Activated T-cell treated with anti-CD3 and anti-CD28 coated beads, Interleukin-2, amount 50 U/mL, for 4 hours (primary cell): ENCODE measurements around the gene SYNRG. TPM values are rescaled to one million over a fixed set of nuclear protein-coding genes. Genes with fewer than 3 reads are reported as not detected.
"Not testable (repeated sequence)": the region's sequence is repeated elsewhere in the genome, so short reads cannot be mapped to it uniquely, and the experiment has no call there.

Experiments
- ATAC-seq, 2 donors: fragments of 200-7000 bp; cut with Tn5 transposase; one replicate each; pipeline ENCODE4 v1.10.0; 2021
- DNase-seq: peaks from one replicate; pipeline ENCODE4 v3.0.0-alpha.2; 2020
- H3K27me3 Mint-ChIP-seq: one replicate; pipeline ENCODE4 v1.8.0; 2021; ENCODE audit warnings: low read depth, mixed read lengths
- H3K36me3 Mint-ChIP-seq: one replicate; pipeline ENCODE4 v1.8.0; 2022; ENCODE audit warnings: mixed read lengths; ENCODE audit not compliant: insufficient read depth
- H3K4me1 Mint-ChIP-seq: one replicate; pipeline ENCODE4 v1.8.0; 2021; ENCODE audit warnings: low read depth, mixed read lengths
- H3K4me3 Mint-ChIP-seq: one replicate; pipeline ENCODE4 v1.8.0; 2021; ENCODE audit warnings: mild to moderate bottlenecking, moderate library complexity, mixed read lengths
- H3K9me3 Mint-ChIP-seq: one replicate; pipeline ENCODE4 v1.8.0; 2021; ENCODE audit warnings: mixed read lengths
- total RNA-seq, 3 donors: library from RNA; stranded (reverse); gene quantifications; one replicate each; pipeline ENCODE4 v1.2.1, GENCODE V29; 2021

The SYNRG gene, protein sequence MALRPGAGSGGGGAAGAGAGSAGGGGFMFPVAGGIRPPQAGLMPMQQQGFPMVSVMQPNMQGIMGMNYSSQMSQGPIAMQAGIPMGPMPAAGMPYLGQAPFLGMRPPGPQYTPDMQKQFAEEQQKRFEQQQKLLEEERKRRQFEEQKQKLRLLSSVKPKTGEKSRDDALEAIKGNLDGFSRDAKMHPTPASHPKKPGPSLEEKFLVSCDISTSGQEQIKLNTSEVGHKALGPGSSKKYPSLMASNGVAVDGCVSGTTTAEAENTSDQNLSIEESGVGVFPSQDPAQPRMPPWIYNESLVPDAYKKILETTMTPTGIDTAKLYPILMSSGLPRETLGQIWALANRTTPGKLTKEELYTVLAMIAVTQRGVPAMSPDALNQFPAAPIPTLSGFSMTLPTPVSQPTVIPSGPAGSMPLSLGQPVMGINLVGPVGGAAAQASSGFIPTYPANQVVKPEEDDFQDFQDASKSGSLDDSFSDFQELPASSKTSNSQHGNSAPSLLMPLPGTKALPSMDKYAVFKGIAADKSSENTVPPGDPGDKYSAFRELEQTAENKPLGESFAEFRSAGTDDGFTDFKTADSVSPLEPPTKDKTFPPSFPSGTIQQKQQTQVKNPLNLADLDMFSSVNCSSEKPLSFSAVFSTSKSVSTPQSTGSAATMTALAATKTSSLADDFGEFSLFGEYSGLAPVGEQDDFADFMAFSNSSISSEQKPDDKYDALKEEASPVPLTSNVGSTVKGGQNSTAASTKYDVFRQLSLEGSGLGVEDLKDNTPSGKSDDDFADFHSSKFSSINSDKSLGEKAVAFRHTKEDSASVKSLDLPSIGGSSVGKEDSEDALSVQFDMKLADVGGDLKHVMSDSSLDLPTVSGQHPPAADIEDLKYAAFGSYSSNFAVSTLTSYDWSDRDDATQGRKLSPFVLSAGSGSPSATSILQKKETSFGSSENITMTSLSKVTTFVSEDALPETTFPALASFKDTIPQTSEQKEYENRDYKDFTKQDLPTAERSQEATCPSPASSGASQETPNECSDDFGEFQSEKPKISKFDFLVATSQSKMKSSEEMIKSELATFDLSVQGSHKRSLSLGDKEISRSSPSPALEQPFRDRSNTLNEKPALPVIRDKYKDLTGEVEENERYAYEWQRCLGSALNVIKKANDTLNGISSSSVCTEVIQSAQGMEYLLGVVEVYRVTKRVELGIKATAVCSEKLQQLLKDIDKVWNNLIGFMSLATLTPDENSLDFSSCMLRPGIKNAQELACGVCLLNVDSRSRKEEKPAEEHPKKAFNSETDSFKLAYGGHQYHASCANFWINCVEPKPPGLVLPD (N-terminal part only)
- total RNA-seq = 10 to 100 TPM; 34.9 to 42.5 (median 36.7) TPM

DNA sequence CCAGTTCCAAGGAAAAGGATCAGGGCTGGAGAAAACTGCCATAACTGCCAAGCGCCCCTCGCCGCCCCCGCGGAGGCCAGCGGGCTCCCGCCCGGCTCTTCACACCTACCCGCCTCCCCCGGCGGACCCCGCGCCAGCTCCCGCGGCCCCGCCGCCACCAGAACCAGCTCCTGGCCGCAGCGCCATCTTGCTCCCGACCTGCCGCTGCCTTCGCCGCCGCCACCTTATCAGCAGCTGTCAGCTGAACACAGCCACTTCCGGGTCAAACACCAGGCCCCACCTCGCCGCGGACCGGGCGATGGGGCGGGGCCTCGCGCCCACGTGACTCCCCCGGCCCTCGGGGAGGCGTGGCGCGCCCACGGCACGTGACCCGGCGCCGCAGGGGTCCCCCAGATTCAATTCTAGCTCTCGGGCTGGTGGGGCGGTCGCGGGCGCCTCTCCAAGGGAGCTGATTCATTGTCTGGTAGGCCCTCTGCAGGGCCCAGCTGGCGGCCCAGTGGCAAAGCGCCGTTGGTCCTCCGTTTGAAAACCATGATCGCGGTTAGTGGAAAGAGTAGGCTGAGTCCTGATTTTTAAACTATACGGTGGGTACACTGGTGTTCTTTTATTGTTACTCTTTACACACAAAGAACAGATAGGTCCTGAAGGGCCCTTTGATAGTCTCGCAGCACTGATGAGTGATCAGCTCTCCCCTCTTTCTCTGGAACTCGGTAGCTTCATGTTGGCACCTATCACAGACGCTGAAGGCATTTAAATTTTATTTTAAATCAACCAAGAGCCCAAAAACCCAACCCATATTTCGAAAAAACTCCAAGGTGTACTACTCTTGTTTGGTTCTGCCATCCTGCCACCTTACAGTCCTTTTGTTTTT, at the start of gene SYNRG:
SYNRG (minus strand) TSS at position 249 of the 871 bp plus-strand sequence; CDS start at position 186, 63 bp downstream.
- peaks cover 38% of the 10 kb centered on the region for H3K4me1 Mint-ChIP-seq
- peak within 1 kb of the TSS; percentile 91 for H3K4me3 Mint-ChIP-seq
- DNase-seq (peak; percentile 94), ATAC-seq (peak; percentile 91)
- H3K27me3 Mint-ChIP-seq = no peaks in the 10 kb centered on the region
- no peaks in the 10 kb centered on the region for H3K9me3 Mint-ChIP-seq
- peaks cover 15% of the 10 kb centered on the region for H3K36me3 Mint-ChIP-seq

DNA sequence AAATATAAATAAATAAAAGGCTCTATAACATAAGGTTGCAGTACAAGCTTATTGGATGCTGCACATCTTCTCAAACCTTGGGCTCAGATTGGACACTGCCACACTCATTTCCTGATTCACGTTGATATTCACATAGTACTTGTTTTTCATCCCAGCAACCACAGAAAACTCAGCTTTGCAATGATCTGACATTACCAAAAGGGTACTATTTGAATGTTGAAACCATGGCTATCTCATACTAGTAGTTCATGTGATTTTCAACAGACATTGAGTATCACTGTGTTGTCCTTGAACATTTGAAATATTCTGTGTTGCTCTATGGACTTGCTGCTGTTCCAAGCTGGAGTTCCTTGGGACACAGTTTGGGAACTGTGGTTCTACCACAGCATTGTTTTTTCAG, 48.0 kb upstream of the SYNRG start:
- ATAC-seq = no peak
- H3K9me3 Mint-ChIP-seq = no peaks in the 10 kb centered on the region
- no peak overlapping the region for H3K4me3 Mint-ChIP-seq
- no peaks in the 10 kb centered on the region for H3K36me3 Mint-ChIP-seq
- H3K27me3 Mint-ChIP-seq = peaks cover 11% of the 10 kb centered on the region
- no peaks in the 10 kb centered on the region for H3K4me1 Mint-ChIP-seq
- no peak for DNase-seq

DNA sequence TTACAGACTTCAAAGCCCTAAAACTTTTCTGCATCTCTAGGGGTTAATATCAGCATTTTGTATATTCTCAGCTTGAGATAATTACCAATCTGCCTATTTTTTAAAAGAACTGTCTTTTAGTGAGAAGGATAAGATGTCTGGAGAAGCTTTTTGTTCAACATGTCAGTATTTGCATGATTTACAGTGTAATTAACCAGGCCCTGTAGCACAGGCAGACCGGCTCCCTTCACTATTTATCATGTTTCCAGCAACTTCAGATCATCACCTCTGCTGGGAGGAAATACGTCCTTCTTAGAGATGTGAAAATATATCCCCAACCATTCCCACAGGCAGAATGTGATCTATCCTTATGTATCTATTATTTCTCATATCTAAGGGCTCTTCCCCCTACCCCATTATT, 42.6 kb upstream of the SYNRG start:
- DNase-seq (no peak), ATAC-seq (no peak)
- no peak overlapping the region for H3K4me3 Mint-ChIP-seq
- peaks cover 43% of the 10 kb centered on the region for H3K27me3 Mint-ChIP-seq
- no peaks in the 10 kb centered on the region for H3K4me1 Mint-ChIP-seq
- H3K36me3 Mint-ChIP-seq = no peaks in the 10 kb centered on the region
- H3K9me3 Mint-ChIP-seq = no peaks in the 10 kb centered on the region

DNA sequence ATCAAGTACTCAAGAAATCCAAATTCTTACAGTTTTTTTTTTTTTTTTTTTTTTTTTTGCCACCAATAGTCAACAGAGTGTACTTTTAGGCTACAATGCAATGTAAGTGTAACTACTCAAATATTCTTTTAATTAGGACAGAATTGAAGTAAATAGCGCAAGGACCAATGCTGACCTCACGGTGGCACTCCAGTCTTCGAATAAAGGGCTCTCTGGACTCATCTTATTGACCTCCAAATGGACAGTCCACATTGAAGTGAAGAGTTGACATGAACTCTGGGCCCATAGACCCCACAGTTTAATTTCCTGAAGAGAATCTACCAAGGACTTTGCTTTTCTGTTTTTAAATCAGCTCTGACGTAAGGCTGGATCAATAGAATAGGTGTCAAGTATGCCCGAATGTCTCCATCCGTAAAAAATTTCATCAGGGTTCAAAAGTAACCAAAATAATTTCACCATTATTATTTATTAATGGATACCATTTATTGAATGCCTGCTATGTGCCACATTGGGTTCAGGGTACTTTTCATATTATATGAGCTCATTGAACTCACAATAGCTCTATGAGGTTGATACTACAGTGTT, 41.3 kb upstream of the SYNRG start:
- H3K4me1 Mint-ChIP-seq = no peaks in the 10 kb centered on the region
- ATAC-seq = no peak
- H3K36me3 Mint-ChIP-seq = no peaks in the 10 kb centered on the region
- H3K4me3 Mint-ChIP-seq = no peak overlapping the region
- no peak for DNase-seq
- H3K27me3 Mint-ChIP-seq = peaks cover 56% of the 10 kb centered on the region
- H3K9me3 Mint-ChIP-seq = no peaks in the 10 kb centered on the region

DNA sequence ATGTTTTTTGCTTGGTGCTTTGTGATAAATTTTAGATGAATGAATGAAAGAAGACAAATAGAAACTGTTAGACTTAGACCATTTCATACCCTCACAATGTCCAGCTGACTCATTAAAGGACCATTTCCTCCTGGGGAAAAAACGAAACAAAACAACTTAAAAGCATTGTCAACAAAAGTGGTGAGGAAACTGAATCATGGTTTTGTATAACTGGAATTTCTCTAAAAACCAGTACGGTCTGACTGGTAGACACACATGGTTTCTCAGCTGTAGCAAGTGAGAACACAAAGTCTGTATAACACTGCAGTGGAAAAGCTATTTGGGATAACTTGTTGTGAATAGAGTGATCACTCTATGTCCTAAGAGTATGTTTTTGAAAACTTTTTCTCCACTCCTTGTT, 39.3 kb upstream of the SYNRG start:
- Mint-ChIP-seq H3K9me3 (no peaks in the 10 kb centered on the region), H3K27me3 (peaks cover 68% of the 10 kb centered on the region), H3K4me3 (no peak overlapping the region), H3K36me3 (no peaks in the 10 kb centered on the region), H3K4me1 (peaks cover 5% of the 10 kb centered on the region)
- ATAC-seq = no peak
- no peak for DNase-seq

DNA sequence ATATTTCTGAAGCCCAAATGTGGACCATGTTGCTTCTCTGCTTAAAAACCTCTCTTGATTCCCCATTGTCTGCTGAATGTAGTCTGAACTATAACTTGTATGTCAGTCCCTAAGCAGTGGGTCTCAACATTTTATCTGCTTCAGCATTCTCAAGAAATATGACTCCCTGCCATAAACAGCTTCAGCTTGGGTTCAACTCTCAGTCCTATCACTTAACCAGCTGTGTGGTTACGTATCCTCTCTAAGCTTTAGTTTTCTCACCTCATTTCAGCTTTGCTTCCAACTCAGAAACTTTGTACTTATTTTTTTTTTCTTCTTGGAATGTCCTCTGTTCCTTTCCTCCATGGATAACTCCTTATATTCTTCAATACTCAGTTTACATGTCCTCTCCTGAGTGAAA, 38.6 kb upstream of the SYNRG start:
- H3K4me3 Mint-ChIP-seq = no peak overlapping the region
- no peaks in the 10 kb centered on the region for H3K9me3 Mint-ChIP-seq
- H3K27me3 Mint-ChIP-seq = peaks cover 66% of the 10 kb centered on the region
- ATAC-seq = no peak
- no peak for DNase-seq
- H3K36me3 Mint-ChIP-seq = no peaks in the 10 kb centered on the region
- peaks cover 8% of the 10 kb centered on the region for H3K4me1 Mint-ChIP-seq

DNA sequence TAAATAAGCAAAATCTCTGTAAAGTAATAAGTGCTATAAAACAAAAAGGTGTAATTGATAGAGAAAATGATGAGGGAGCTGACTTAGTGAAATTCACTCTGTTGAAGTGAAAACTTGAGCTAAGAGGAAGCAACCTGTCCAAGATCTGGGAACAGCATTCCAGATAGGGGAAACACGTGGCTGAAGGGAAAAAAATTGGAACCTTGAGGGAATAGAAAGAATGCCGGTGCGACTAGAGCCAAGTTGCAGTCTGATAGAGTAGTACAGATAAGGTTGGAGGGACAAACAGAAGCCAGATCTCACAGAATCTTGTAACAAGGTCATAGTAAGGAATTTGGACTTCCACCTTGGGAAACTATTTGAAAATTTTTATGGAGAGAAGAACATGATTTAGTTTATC, 34.7 kb upstream of the SYNRG start:
- peaks cover 15% of the 10 kb centered on the region for H3K36me3 Mint-ChIP-seq
- ATAC-seq (no peak), DNase-seq (no peak)
- no peaks in the 10 kb centered on the region for H3K9me3 Mint-ChIP-seq
- H3K4me3 Mint-ChIP-seq = peak overlapping the region; percentile 98
- H3K4me1 Mint-ChIP-seq = peaks cover 33% of the 10 kb centered on the region
- peaks cover 40% of the 10 kb centered on the region for H3K27me3 Mint-ChIP-seq

DNA sequence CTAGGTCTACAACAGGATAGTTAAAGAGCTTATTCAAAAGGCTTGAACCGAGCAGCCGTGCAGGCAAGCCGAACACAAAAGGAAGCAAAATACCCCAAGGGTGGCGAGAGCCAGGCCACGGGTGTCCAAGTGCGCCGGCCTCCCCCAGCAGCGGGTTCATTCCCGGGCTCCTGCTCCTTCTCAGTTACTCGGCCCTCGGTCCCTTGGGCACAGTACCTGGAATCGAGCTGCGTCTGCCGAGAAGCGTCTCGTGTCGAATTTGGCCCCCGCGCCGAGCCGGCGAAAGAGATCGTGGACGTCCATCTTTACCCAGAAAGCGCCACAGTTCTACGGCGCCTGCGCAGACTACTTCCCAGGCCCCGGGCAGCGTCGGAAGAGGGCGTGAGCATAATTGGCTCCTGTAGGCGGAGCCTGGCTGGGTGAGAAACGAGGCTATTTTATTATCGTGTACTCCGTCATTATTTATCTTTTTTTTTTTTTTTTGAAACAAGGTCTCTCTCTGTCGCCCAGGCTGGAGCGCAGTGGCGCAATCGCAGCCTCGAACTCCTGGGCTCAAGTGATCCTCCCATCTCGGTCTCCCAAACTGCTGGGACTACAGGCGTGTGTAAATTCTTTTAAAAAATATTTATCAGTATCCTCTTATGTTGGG, 34.0 kb upstream of the SYNRG start, which contains the start of gene DDX52:
DDX52 (minus strand) TSS at position 329 of the 649 bp plus-strand sequence; CDS start at position 303, 26 bp downstream.
- Mint-ChIP-seq H3K4me1 (peaks cover 36% of the 10 kb centered on the region), H3K36me3 (peaks cover 19% of the 10 kb centered on the region), H3K9me3 (no peaks in the 10 kb centered on the region), H3K27me3 (peaks cover 34% of the 10 kb centered on the region), H3K4me3 (peak within 1 kb of the TSS; percentile 98)
- ATAC-seq = peak; percentile 98 to 99
- peak; percentile 80 for DNase-seq

DNA sequence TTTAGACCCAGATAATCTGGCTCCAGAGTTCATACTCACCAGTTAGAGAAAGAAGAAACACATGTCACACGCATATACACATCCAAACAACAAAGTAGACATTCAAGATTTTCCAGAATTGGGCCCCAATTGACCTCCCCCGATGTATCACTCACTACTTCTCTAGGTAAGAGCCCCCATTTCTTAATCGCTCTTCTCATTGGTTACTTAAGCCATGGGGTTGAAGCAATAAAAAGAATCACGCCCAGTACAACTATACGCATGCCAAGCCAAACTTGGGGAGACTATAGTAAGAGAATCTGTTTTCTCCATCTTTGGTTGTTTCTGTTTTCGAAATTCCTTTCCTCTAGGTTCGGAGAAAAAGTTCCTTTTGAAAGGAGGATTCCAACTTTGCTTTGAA, 33.5 kb upstream of the SYNRG start:
- Mint-ChIP-seq H3K36me3 (peaks cover 23% of the 10 kb centered on the region), H3K9me3 (no peaks in the 10 kb centered on the region), H3K4me3 (peak overlapping the region; percentile 98), H3K27me3 (peaks cover 28% of the 10 kb centered on the region), H3K4me1 (peaks cover 38% of the 10 kb centered on the region)
- ATAC-seq = peak; percentile 65 to 67
- DNase-seq = no peak

DNA sequence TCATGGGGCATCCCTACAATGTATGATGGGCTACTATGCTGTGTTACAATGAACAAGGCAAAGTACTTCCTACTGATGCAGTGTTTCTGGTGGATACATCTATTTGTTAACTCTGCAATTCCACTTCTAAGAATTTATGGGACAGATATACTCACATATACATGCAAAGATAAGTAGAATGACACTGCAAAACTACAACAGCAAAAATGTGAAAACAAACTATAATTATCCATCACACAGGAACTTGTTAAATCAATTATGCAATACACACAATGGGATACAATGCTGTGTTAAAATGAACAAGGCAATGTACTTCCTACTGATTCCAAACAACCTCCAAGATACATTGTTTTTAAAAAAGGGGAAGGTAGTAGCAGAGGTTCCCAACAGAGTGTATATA, 30.8 kb upstream of the SYNRG start:
- Mint-ChIP-seq H3K4me1 (peaks cover 38% of the 10 kb centered on the region), H3K36me3 (peaks cover 37% of the 10 kb centered on the region), H3K9me3 (no peaks in the 10 kb centered on the region), H3K4me3 (no peak overlapping the region), H3K27me3 (peaks cover 12% of the 10 kb centered on the region)
- DNase-seq (no peak), ATAC-seq (no peak)

DNA sequence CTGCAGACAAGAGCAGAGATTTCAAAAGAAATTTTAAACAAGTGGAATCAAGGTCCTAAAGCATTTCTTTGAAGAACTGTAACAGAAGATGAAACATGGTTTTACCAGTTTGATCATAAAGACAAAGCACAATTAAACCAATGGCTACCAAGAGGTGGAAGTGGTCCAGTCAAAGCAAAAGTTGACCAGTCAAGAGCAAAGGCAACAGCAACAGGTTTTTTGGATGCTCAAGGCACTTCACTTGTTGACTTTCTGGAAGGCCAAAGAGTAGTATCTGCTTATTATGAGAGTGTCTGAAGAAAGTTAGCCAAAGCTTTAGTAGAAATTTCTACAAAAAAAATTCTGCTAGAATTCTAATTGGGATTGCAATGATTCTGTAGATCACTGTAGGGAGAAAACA, 28.7 kb upstream of the SYNRG start:
- peaks cover 37% of the 10 kb centered on the region for H3K36me3 Mint-ChIP-seq
- DNase-seq = no peak
- no peaks in the 10 kb centered on the region for H3K27me3 Mint-ChIP-seq

DNA sequence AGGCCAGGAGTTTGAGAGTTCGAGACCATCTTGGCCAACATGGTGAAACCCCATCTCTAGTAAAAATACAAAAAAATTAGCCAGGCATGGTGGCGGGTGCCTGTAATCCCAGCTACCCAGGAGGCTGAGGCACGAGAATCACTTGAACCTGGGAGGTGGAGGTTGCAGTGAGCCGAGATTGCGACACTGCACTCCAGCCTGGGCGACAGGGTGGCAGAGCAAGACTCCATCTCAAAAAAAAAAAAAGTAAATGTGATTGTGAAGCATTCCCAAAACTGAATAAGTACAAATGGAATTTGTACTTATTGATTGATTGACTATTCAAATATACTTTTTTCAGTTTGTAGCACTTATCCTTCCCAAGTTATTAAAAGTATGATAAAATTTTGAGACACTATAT, 7.2 kb upstream of the SYNRG start:
- peaks cover 23% of the 10 kb centered on the region for H3K36me3 Mint-ChIP-seq
- not testable (repeated sequence) for ATAC-seq, H3K9me3 Mint-ChIP-seq, H3K27me3 Mint-ChIP-seq, H3K4me3 Mint-ChIP-seq, DNase-seq, H3K4me1 Mint-ChIP-seq

More for the DNA sequence above, 28.7 kb upstream of the SYNRG start:
- ATAC-seq = no peak
- H3K9me3 Mint-ChIP-seq = no peaks in the 10 kb centered on the region
- no peak overlapping the region for H3K4me3 Mint-ChIP-seq
- peaks cover 30% of the 10 kb centered on the region for H3K4me1 Mint-ChIP-seq
